Neural cell (in vitro differentiated cells): ENCODE data around the gene ZNF71. TPM values are rescaled to one million over a fixed set of nuclear protein-coding genes. Genes with fewer than 3 reads are reported as not detected.

Experiments used
- H2AFZ ChIP-seq: fragments of 200-600, 300-800 bp; sonication (generic), shearing (Covaris generic); 2 replicates; pipeline ENCODE4 v1.6.0; 2014; ENCODE audit warnings: low read depth, mild to moderate bottlenecking, antibody characterized with exemption, low read length, moderate library complexity
- H3F3A ChIP-seq: fragments of 200-600 bp; shearing (Covaris generic); 2 replicates; pipeline ENCODE4 v1.6.1; 2016; ENCODE audit warnings: mild to moderate bottlenecking, moderate library complexity, mixed read lengths, antibody characterized with exemption, low read length; ENCODE audit not compliant: insufficient read depth, poor library complexity, severe bottlenecking
- H3K27ac ChIP-seq: fragments of 200-600, 300-800 bp; sonication (generic), shearing (Covaris generic); 2 replicates; pipeline ENCODE4 v1.5.1; 2014; ENCODE audit warnings: mild to moderate bottlenecking, low read length, moderate library complexity
- H3K27me3 ChIP-seq: fragments of 300-800, 200-600 bp; sonication (generic), shearing (Covaris generic); 2 replicates; pipeline ENCODE4 v1.6.0; 2014; ENCODE audit warnings: mild to moderate bottlenecking, low read depth, low read length, moderate library complexity; ENCODE audit not compliant: insufficient read depth
- H3K36me3 ChIP-seq: fragments of 300-800, 200-600 bp; sonication (generic), shearing (Covaris generic); 2 replicates; pipeline ENCODE4 v1.5.1; 2014; ENCODE audit warnings: mild to moderate bottlenecking, antibody characterized with exemption, low read length, moderate library complexity; ENCODE audit not compliant: insufficient read depth
- H3K4me2 ChIP-seq: fragments of 300-800, 200-600 bp; sonication (generic), shearing (Covaris generic); 2 replicates; pipeline ENCODE4 v1.6.0; 2014; ENCODE audit warnings: mild to moderate bottlenecking, low read length
- H3K4me3 ChIP-seq: fragments of 300-800, 200-600 bp; sonication (generic), shearing (Covaris generic); 2 replicates; pipeline ENCODE4 v1.5.1; 2014; ENCODE audit warnings: mild to moderate bottlenecking, low read length, moderate library complexity
- H3K79me2 ChIP-seq: fragments of 200-600 bp; shearing (Covaris generic); replicated peaks from 2 replicates; pipeline ENCODE4 v1.6.0; 2014; ENCODE audit warnings: mild to moderate bottlenecking, low read length, moderate library complexity; ENCODE audit not compliant: insufficient read depth
- H3K9ac ChIP-seq: fragments of 300-800, 200-600 bp; sonication (generic), shearing (Covaris generic); 2 replicates; pipeline ENCODE4 v1.6.1; 2016; ENCODE audit warnings: mild to moderate bottlenecking, low read length, mixed read lengths
- H3K9me2 ChIP-seq: fragments of 200-600 bp; shearing (Covaris generic); 2 replicates; pipeline ENCODE4 v1.6.1; 2016; ENCODE audit warnings: mild to moderate bottlenecking, low read length, mixed read lengths; ENCODE audit not compliant: insufficient read depth
- H3K9me3 ChIP-seq: fragments of 200-600, 300-800 bp; sonication (generic), shearing (Covaris generic); 2 replicates; pipeline ENCODE4 v1.6.1; 2016; ENCODE audit warnings: mild to moderate bottlenecking, mixed run types, low read length, moderate library complexity, mixed read lengths
- H4K20me1 ChIP-seq: fragments of 200-600 bp; shearing (Covaris generic); 2 replicates; pipeline ENCODE4 v1.6.1; 2016; ENCODE audit warnings: mild to moderate bottlenecking, mixed run types; ENCODE audit not compliant: insufficient read depth
- EP300 ChIP-seq: fragments of 450-650 bp; conservative IDR thresholded peaks from 2 replicates; pipeline ENCODE4 v1.6.1; 2014; ENCODE audit warnings: antibody characterized with exemption, mild to moderate bottlenecking, moderate library complexity; ENCODE audit not compliant: poor library complexity, severe bottlenecking
- EZH2 ChIP-seq: fragments of 200-600, 300-800 bp; shearing (Covaris generic), sonication (generic); IDR thresholded peaks from 2 replicates; pipeline ENCODE4 v1.6.1; 2014; ENCODE audit warnings: antibody characterized with exemption, low read length, borderline replicate concordance, mild to moderate bottlenecking; ENCODE audit not compliant: insufficient read depth, poor library complexity, severe bottlenecking
- MXI1 ChIP-seq: fragments of 450-650 bp; conservative IDR thresholded peaks from 2 replicates; pipeline ENCODE4 v1.6.1; 2014; ENCODE audit warnings: antibody characterized with exemption, mild to moderate bottlenecking; ENCODE audit not compliant: poor library complexity, severe bottlenecking
- POLR2AphosphoS5 ChIP-seq: IDR thresholded peaks from 2 replicates; pipeline ENCODE4 v1.6.1; 2012
- RAD21 ChIP-seq: fragments of 450-650 bp; conservative IDR thresholded peaks from 2 replicates; pipeline ENCODE4 v1.6.1; 2014; ENCODE audit warnings: antibody characterized with exemption, mild to moderate bottlenecking, moderate library complexity
- SMC3 ChIP-seq: fragments of 450-650 bp; conservative IDR thresholded peaks from 2 replicates; pipeline ENCODE4 v1.6.1; 2014; ENCODE audit warnings: antibody characterized with exemption, mild to moderate bottlenecking, moderate library complexity; ENCODE audit not compliant: poor library complexity
- polyA plus RNA-seq: library from polyadenylated mRNA; depleted of rRNA; stranded (reverse); fragments of >200 nt; gene quantifications from 2 replicates; pipeline ENCODE4 v1.2.3, GENCODE V29; 2014
- TF ChIP-seq, protein P1 (sequence below): fragments of 450-650 bp; IDR thresholded peaks from 2 replicates; pipeline ENCODE4 v1.5.1; 2014; ENCODE audit warnings: antibody characterized with exemption, mild to moderate bottlenecking, moderate library complexity; ENCODE audit not compliant: poor library complexity, severe bottlenecking
- TF ChIP-seq, protein P2 (sequence below): IDR thresholded peaks from 2 replicates; pipeline ENCODE4 v1.6.1; 2012; ENCODE audit warnings: borderline replicate concordance

ZNF71 gene
- polyA plus RNA-seq, 1 donor from 2014 or later = 28.8 TPM

DNA sequence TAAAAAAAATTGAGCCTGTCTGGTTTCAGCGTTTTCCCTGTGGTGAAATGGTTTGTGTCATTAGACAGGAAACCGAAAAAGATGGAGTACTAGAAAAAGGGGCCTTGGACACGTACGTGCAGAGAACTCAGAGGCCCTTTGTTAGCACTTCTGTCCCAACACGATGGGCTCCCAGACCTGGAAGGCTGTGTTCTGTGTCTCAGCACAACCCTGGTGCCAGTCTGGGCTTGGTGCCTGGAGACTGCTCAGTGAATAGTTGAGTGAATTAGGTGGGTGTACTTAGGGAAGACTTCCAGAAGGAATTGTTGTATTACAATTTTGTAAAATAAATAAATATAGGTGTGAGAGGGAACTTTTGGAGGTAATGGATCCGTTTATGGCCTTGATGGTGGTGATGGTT, 8.7 kb downstream of the ZNF71 start:
- TF ChIP-seq SMC3 (no peak), MXI1 (no peak), EZH2 (no peak), POLR2AphosphoS5 (no peak)
- TF ChIP-seq, protein P1, sequence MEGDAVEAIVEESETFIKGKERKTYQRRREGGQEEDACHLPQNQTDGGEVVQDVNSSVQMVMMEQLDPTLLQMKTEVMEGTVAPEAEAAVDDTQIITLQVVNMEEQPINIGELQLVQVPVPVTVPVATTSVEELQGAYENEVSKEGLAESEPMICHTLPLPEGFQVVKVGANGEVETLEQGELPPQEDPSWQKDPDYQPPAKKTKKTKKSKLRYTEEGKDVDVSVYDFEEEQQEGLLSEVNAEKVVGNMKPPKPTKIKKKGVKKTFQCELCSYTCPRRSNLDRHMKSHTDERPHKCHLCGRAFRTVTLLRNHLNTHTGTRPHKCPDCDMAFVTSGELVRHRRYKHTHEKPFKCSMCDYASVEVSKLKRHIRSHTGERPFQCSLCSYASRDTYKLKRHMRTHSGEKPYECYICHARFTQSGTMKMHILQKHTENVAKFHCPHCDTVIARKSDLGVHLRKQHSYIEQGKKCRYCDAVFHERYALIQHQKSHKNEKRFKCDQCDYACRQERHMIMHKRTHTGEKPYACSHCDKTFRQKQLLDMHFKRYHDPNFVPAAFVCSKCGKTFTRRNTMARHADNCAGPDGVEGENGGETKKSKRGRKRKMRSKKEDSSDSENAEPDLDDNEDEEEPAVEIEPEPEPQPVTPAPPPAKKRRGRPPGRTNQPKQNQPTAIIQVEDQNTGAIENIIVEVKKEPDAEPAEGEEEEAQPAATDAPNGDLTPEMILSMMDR = no peak
- Histone ChIP-seq H3K9me2 (no peaks in the 10 kb centered on the region), H2AFZ (no peak overlapping the region), H3K27ac (no peak overlapping the region), H3K79me2 (peaks cover 81% of the 10 kb centered on the region), H3K36me3 (peaks cover 33% of the 10 kb centered on the region), H3K4me2 (no peak overlapping the region), H3K4me3 (no peak overlapping the region), H4K20me1 (no peaks in the 10 kb centered on the region), H3F3A (no peaks in the 10 kb centered on the region), H3K9me3 (peaks cover 29% of the 10 kb centered on the region), H3K27me3 (no peaks in the 10 kb centered on the region), H3K9ac (no peak overlapping the region)

DNA sequence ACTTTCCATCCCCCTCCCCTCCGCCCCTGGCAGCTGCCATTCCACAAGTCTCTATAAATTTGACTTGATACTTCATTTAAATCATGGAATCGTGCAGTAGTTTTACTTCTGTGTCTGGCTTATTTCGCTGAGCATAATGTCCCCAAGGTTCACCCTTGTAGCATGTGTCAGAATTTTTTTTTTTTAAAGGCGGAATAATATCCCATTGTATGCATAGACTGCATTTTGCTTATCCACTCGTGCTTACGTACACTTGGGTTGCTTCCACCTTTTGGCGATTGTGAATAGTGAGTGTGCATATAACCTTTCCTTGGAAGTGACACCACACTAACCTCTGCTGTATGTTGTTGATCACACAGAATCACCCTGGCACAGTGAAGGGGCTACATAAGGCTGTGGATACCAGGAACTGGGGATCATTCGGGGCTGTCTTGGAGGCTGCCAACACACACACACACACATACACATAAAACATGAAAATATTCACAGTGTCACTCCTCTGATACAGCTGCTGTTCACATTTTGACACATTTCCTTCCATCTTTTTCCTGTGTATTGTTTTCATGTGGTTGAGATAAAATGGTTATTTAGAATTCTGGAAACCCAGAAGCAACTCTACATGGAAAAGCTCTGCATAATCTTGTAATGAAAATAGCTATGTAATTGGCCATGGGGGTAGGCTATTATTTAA, 13.3 kb downstream of the ZNF71 start:
- Histone ChIP-seq H3K9me2 (no peaks in the 10 kb centered on the region), H2AFZ (no peak overlapping the region), H4K20me1 (no peaks in the 10 kb centered on the region), H3K9me3 (peaks cover 34% of the 10 kb centered on the region), H3K27ac (no peak overlapping the region), H3F3A (no peaks in the 10 kb centered on the region), H3K4me2 (no peak overlapping the region), H3K27me3 (no peaks in the 10 kb centered on the region), H3K9ac (no peak overlapping the region), H3K79me2 (peaks cover 93% of the 10 kb centered on the region), H3K4me3 (no peak overlapping the region), H3K36me3 (peaks cover 23% of the 10 kb centered on the region)
- TF ChIP-seq EP300 = no peak
- TF ChIP-seq POLR2AphosphoS5 = no peak
- TF ChIP-seq, protein P2, sequence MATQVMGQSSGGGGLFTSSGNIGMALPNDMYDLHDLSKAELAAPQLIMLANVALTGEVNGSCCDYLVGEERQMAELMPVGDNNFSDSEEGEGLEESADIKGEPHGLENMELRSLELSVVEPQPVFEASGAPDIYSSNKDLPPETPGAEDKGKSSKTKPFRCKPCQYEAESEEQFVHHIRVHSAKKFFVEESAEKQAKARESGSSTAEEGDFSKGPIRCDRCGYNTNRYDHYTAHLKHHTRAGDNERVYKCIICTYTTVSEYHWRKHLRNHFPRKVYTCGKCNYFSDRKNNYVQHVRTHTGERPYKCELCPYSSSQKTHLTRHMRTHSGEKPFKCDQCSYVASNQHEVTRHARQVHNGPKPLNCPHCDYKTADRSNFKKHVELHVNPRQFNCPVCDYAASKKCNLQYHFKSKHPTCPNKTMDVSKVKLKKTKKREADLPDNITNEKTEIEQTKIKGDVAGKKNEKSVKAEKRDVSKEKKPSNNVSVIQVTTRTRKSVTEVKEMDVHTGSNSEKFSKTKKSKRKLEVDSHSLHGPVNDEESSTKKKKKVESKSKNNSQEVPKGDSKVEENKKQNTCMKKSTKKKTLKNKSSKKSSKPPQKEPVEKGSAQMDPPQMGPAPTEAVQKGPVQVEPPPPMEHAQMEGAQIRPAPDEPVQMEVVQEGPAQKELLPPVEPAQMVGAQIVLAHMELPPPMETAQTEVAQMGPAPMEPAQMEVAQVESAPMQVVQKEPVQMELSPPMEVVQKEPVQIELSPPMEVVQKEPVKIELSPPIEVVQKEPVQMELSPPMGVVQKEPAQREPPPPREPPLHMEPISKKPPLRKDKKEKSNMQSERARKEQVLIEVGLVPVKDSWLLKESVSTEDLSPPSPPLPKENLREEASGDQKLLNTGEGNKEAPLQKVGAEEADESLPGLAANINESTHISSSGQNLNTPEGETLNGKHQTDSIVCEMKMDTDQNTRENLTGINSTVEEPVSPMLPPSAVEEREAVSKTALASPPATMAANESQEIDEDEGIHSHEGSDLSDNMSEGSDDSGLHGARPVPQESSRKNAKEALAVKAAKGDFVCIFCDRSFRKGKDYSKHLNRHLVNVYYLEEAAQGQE = no peak
- no peak for TF ChIP-seq MXI1
- no peak for TF ChIP-seq RAD21
- TF ChIP-seq, protein P1 = no peak
- no peak for TF ChIP-seq SMC3
